Tongue (tissue), 2 donors: Measurements from ENCODE around the gene USP2. TPM values are rescaled to one million over a fixed set of nuclear protein-coding genes. Genes with fewer than 3 reads are reported as not detected.
"Not testable (repeated sequence)": the region's sequence is repeated elsewhere in the genome, so short reads cannot be mapped to it uniquely, and the experiment has no call there.

Experiments used
- DNase-seq: peaks from one replicate; pipeline ENCODE4 v3.0.0-alpha.2; 2015
- total RNA-seq: library from RNA; depleted of rRNA; stranded (reverse); fragments of >200 nt; gene quantifications from one replicate; pipeline ENCODE4 v1.2.3, GENCODE V29; 2014

The USP2 gene
- total RNA-seq, 1 donor from 2014 or later, result 39.2 TPM

DNA sequence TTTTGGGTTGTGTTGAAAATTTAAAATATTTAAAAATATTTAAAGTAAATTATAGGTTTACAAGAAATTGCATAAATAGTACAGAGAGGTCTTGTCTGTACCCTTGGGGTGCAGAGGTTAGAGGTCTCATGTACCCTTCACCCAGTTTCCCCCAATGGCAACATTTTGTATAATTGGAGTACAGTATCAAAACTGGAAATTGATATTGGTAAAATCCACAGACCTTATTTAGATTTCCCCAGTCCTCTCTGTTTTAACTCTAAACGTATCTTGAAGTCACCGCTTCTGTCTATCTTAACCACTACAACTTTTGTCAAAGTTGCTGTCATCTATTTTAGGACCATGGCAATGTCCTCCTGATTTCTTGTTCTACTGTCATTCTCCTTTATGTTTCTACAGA lies 30.6 kb upstream of the USP2 start:
- no peak for DNase-seq

GRCh38 chr11:119410501-119410900 lies 29.0 kb upstream of the USP2 start:
- DNase-seq, result no peak

DNA sequence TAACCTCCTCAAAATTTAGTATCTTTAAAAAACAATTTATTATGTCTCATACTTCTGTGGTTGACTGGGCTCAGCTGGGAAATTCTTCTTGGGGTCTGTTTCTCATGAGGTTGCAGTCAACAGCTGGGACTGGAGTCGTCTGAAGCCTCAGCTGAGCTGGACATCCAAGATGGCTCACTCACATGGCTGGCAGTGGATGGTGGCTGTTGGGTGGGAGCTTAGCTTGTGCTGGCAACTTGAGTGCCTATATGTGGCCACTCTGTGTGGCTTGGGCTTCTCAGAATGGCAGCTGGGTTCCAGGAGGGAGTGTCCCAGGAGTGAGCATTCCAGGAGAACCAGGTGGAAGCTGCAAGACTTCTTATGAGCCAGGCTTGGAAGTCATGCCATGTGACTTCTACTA lies 28.2 kb upstream of the USP2 start:
- DNase-seq, result no peak

GRCh38 chr11:119406005-119406404 lies 24.5 kb upstream of the USP2 start:
- no peak for DNase-seq

GRCh38 chr11:119405448-119405847 lies 24.0 kb upstream of the USP2 start:
- DNase-seq, result not testable (repeated sequence)

GRCh38 chr11:119404872-119405271 lies 23.4 kb upstream of the USP2 start:
- DNase-seq, result no peak

DNA sequence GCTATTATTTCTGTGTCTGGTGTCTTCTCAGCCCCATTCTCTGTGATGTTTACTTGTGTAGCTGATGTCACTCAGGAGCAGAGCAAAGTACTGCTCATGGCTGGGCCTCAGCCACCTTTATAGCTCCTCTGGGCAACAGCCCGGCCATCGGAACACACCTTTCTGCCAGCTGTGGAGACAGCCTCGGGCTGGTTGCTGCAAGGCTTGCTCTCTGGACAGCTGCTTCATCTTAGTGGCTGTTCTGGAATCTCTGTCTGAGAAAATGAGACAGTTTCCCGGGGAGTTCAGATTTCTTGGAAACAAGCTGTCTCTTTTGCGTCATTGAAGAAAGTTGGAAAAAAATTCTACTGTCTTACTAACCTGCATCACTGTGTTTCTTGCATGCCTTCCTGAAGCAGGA lies 21.5 kb upstream of the USP2 start:
- peak; percentile 74 for DNase-seq

- no peak for DNase-seq
Measured at GRCh38 chr11:119402470-119402869, 21.0 kb upstream of the USP2 start.

DNA sequence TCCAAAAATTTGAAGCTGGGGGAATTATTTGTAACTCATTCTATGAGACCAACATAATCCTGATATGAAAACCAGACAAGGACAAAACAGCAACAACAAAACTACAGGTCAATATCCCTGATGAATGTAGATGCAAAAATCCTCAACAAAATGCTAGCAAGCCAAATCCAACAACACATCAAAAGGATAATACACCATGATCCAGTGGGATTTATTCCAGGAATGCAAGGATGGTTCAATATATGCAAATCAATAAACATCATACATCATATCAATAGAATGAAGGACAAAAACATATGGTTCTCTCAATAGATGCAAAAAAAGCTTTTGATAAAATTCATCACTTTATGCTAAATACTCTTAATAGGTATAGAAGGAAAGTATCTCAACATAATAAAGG lies 19.4 kb upstream of the USP2 start:
- no peak for DNase-seq

- DNase-seq, result no peak
Measured at GRCh38 chr11:119397740-119398139, 16.2 kb upstream of the USP2 start.

DNA sequence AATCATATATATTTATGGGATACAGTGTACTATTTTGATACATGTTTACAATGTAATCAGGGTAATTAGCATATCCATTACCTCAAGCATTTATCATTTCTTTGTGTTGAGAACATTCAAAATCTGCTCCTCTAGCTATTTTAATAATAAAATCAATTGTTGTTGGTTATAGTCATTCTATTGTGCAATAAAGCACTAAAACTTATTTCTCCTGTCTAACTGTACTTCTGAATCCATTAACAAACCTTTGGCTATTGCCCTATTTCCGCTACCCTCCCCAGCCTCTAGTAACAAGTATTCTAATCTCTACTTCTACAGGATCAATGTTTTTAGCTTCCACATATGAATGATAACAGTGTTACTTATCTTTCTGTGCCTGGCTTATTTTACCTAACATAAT lies 15.3 kb upstream of the USP2 start:
- no peak for DNase-seq

DNA sequence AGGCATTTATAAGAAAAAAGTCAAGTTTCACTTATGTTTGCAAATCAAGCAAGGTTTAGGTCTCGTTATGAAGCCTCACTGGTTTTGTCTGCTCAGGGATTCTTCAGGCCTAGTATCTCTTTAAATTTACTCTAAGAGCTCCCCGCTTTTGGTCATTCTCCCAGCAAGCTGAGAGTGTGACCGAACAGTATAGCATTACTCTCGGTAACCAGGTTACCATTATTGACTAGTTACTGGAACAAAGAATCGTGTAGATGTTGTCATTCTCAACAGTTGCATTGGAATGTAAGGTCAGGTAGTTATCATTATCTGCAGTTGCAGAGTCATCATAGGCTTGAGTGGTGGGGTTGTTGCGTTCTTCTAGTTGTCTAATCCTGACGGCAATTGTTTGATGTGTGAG lies 9.8 kb upstream of the USP2 start:
- DNase-seq, result no peak

DNA sequence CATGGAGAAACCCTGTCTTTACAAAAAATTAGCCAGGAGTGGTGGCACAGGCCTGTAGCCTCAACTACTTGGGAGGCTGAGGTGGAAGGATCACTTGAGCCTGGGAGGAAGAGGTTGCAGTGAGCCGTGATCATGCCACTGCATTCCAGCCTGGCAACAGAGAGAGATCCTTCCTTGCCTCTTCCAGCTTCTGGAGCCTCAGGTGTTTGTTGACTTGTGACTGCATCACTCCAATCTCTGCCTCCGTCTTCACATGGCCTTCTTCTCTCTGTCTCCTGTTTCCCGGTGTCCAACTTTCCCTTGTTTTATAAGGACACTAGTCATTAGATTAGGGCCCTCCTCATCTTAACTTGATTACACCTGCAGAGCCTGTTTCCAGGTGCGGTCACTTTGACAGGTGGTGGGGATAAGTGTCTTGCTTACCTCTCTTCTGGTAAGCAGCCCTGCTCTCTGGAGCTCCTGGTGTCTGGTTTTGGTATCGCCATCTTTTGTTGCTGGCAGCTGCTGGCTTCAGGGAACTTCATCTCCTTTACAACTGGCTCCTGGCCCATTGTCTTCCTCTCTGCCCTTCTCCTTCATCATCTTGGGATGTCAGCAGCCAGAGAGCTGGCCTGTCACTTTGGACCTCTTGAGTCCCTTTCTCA lies 8.2 kb upstream of the USP2 start:
- no peak for DNase-seq

- DNase-seq, result no peak
Measured at GRCh38 chr11:119388103-119388502, 6.6 kb upstream of the USP2 start.

- DNase-seq, result no peak
Measured at GRCh38 chr11:119384332-119384731, 2.8 kb upstream of the USP2 start.

- DNase-seq, result not testable (repeated sequence)
Measured at GRCh38 chr11:119382513-119382912, 1.0 kb upstream of the USP2 start.

- no peak for DNase-seq
Measured at GRCh38 chr11:119382101-119382500, 611 bp upstream of the USP2 start.

GRCh38 chr11:119380827-119381180 lies 686 bp downstream of the USP2 start:
- DNase-seq, result no peak

GRCh38 chr11:119380160-119380826 lies 1.2 kb downstream of the USP2 start:
- DNase-seq, result peak; percentile 24

GRCh38 chr11:119378851-119379465 lies 2.5 kb downstream of the USP2 start:
- peak; percentile 72 for DNase-seq

DNA sequence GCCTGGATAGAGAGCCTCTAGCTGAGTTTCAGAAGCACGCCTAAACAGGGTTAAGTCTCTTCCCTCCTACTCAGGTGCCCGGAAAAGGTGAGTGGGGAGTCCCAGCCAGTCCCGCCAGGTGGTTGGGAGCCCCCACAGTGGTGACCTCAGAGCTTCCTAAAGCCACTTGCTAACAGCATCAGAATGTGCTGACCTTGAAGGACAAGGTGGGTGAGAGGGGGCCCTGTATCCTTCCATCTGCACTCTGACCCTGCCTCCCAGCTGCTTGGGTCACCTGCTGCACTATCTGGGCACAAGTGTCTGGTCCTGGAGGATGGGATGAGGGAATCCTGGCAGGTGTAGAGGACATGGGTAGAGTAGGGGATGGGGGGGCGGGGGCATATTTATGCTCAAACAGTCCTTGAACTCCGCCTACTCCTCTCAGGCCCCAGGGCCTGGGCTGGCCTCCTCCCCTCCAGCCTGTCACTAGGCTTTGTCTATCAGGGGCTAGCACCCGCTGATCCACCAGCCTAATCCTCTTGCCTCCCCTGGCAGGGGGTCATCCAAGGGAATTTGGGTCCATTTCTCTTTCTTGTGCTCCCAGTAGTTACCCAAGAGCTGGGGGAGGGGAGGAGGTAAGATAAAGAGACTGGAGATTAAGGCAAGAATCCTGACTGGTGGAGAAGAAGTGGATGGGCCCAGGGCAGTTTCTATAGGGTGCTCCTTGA lies 3.4 kb downstream of the USP2 start:
- peak; percentile 35 for DNase-seq

GRCh38 chr11:119377112-119377901 lies 4.2 kb downstream of the USP2 start:
- peak; percentile 22 for DNase-seq
